ENCODE results near the gene SLC25A11. TPM values are rescaled to one million over a fixed set of nuclear protein-coding genes. Genes with fewer than 3 reads are reported as not detected.

The SLC25A11 gene
- total and polyA plus RNA-seq, 4 experiments from 2014 or later, result 43.5 to 101 (median 52.3) TPM

DNA sequence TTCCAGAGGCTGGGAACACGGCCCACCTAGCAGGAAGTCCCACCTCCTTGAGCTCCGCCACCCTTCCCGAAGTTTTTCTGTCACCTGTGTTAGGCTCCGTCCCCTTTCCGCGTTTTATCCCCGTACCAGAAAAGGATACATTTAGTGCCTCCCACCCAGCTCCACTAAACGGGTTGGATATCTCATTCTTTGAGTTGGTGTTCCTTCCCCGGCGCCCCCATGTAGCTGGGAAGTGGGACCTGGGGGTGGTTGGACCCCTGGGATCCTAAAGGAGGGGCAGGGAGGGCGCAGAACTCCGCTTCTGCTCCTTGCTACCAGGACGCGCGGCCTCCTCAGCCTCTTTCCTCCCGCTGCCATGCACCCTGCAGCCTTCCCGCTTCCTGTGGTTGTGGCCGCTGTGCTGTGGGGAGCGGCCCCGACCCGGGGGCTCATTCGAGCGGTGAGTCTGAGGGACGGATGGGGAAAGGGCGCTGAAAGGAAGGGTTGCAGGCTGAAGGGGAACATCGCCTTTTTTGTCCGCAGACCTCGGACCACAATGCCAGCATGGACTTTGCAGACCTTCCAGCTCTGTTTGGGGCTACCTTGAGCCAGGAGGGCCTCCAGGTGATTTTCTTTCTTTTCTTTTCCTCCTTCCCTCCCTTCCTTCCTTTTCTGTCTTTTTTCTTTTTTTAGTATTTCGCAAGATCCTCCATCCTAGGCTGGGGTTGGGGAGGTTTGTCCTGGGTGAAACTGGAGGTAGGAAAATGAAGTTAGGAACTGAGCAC, 891 bp upstream of the SLC25A11 start:
- H3K27me3 ChIP-seq (ENCODE audit: insufficient read depth, low read length), result no peaks in the 10 kb centered on the region
- Mint-ChIP-seq H3K27me3 (no peaks in the 10 kb centered on the region), H3K27ac (peak overlapping the region; percentile 92 to 100 (median 98)), H3K36me3 (peaks cover 37 to 60% of the 10 kb centered on the region in 2 donors), H3K4me1 (peaks cover 51 to 77% (median 61%) of the 10 kb centered on the region in 4 donors), H3K4me3 (peak overlapping the region; percentile 95 to 100 (median 98)), H3K9me3 (peaks cover 0 to 2% (median 0%) of the 10 kb centered on the region in 8 donors)
- intact Hi-C loops (cut with micrococcal nuclease), result loop anchor here (1.0 to 5.0 kb wide), 7 partner anchors 8 to 230 kb away; partner anchors contain the start of genes ARRB2, CAMTA2, CHRNE and MED11
- H3K9me3 ChIP-seq (ENCODE audit: control insufficient read depth in 1 of 2, low read length in 2 of 2), result no peaks in the 10 kb centered on the region
- H3K4me1 ChIP-seq (ENCODE audit: insufficient read depth, low read length), result peaks cover 65% of the 10 kb centered on the region
- CTCF ChIA-PET (ENCODE audit: partially characterized antibody), result interaction anchor here (0.6 to 3.1 kb wide), 14 partner anchors 11 to 231 kb away, joined by 3 to 19 read pairs (median 4); partner anchors contain the start of genes ARRB2, CAMTA2, CHRNE and ENO3
- peak; percentile 25 to 53 (median 37) for DNase-seq
- POLR2A ChIA-PET (ENCODE audit: partially characterized antibody), result interaction anchor here (0.6 to 25.3 kb wide), 26 partner anchors 9 to 797 kb away, joined by 3 to 973 read pairs (median 7); partner anchors contain the start of genes ARRB2, C17orf107, CAMTA2 and CHRNE
- H3K4me3 ChIP-seq (ENCODE audit: low read length in 2 of 2), result peak overlapping the region; percentile 99
- H3K27ac ChIP-seq (ENCODE audit: low read depth, low read length), result peak overlapping the region; percentile 81
- peaks cover 38% of the 10 kb centered on the region for H3K36me3 ChIP-seq (ENCODE audit: insufficient read depth, low read length)

DNA sequence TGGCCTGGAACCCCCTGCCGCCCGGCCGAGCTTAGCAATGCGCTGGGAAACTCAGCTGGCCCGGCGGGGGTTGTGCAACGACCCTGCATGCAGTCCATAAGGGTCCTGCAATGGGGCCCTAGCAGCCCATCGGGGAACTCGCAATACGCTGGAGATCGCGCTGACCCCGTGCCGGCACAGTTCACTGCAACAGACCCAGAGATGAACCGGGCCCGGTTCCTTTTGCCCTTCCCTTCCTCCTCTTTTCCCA, 375 bp downstream of the SLC25A11 start:
- Histone ChIP-seq H3K4me3 (ENCODE audit: low read length in 2 of 2) (peak overlapping the region; percentile 89 to 99), H3K4me1 (ENCODE audit: insufficient read depth, low read length) (peaks cover 54% of the 10 kb centered on the region), H3K9me3 (ENCODE audit: control insufficient read depth in 1 of 2, low read length in 2 of 2) (no peaks in the 10 kb centered on the region), H3K27ac (ENCODE audit: low read depth, low read length) (peak overlapping the region; percentile 81), H3K27me3 (ENCODE audit: insufficient read depth, low read length) (no peaks in the 10 kb centered on the region), H3K36me3 (ENCODE audit: insufficient read depth, low read length) (peaks cover 26% of the 10 kb centered on the region)
- ChIA-PET POLR2A (ENCODE audit: partially characterized antibody) (interaction anchor here (0.7 to 25.3 kb wide), 28 partner anchors 10 to 796 kb away, joined by 3 to 973 read pairs (median 6); partner anchors contain the start of genes ARRB2, C17orf107, CAMTA2 and CHRNE), CTCF (ENCODE audit: partially characterized antibody) (interaction anchor here (0.6 to 3.1 kb wide), 14 partner anchors 12 to 230 kb away, joined by 3 to 19 read pairs (median 4); partner anchors contain the start of genes ARRB2, CAMTA2, CHRNE and SPAG7)
- peaks cover 0 to 2% (median 0%) of the 10 kb centered on the region in 8 donors for H3K9me3 Mint-ChIP-seq
- H3K4me1 Mint-ChIP-seq, result peaks cover 41 to 69% (median 53%) of the 10 kb centered on the region in 4 donors
- no peaks in the 10 kb centered on the region for H3K27me3 Mint-ChIP-seq
- H3K27ac Mint-ChIP-seq, result peak overlapping the region; percentile 89 to 99 (median 92)
- H3K4me3 Mint-ChIP-seq, result peak overlapping the region; percentile 91 to 100 (median 97)
- intact Hi-C loops (cut with micrococcal nuclease), result no loop called here
- no peak for DNase-seq
- H3K36me3 Mint-ChIP-seq, result peaks cover 27 to 47% of the 10 kb centered on the region in 2 donors

DNA sequence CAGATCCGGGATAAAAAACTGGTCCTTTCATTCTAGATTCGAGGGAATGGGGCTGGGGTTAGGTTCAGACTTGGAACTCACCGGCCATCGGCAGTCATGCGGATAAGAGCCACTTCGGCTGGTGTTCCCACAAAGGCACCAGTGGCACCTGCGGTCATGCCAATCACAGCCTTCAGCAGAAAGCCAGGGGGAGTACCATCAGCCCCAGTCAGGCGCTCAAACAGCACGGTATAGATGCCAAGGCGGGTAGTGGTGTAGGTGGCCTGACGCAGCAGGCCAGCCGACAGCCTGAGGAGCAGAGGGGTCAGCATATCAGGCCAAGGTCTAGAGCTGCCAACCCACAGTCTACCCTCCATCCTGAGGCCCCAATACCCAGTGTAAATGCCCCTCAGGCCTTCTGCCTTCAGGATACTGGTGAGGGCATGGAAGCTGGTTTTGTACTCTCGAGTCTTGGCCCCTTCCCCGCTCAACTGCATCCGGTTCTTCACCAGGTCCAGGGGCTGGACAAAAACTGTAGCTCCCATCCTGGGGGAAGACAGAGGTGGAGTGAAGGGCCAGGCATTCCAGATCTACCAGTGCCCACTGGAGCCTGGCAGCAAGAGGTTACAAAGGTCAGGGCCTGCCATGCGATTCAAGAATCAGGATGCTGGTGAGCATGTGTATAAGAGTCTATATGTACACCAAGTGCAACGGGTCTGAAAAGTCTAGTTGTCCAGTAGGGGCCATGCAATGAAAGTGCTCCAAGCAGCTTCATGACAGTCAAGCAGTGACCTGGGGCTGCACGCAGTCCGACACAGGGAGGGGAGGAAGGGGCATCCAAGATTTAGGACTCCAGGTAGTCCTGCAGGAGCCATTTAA, 929 bp downstream of the SLC25A11 start:
- peak overlapping the region; percentile 89 to 99 (median 92) for H3K27ac Mint-ChIP-seq
- H3K4me3 Mint-ChIP-seq, result peak overlapping the region; percentile 91 to 100 (median 97)
- Histone ChIP-seq H3K36me3 (ENCODE audit: insufficient read depth, low read length) (peaks cover 26% of the 10 kb centered on the region), H3K4me1 (ENCODE audit: insufficient read depth, low read length) (peaks cover 54% of the 10 kb centered on the region), H3K27ac (ENCODE audit: low read depth, low read length) (peak overlapping the region; percentile 81), H3K4me3 (ENCODE audit: low read length in 2 of 2) (peak overlapping the region; percentile 89 to 99), H3K9me3 (ENCODE audit: control insufficient read depth in 1 of 2, low read length in 2 of 2) (no peaks in the 10 kb centered on the region), H3K27me3 (ENCODE audit: insufficient read depth, low read length) (no peaks in the 10 kb centered on the region)
- POLR2A ChIA-PET (ENCODE audit: partially characterized antibody), result interaction anchor here (0.8 to 25.3 kb wide), 15 partner anchors 11 to 795 kb away, joined by 3 to 973 read pairs (median 10); partner anchors contain the start of genes ARRB2, C17orf107, CAMTA2 and CHRNE
- DNase-seq, result no peak
- CTCF ChIA-PET (ENCODE audit: partially characterized antibody), result interaction anchor here (1.3 to 3.1 kb wide), 9 partner anchors 19 to 149 kb away, joined by 3 to 19 read pairs (median 5); partner anchors contain the start of genes CAMTA2, CHRNE and SPAG7
- H3K36me3 Mint-ChIP-seq, result peaks cover 23 to 42% of the 10 kb centered on the region in 2 donors
- H3K4me1 Mint-ChIP-seq, result peaks cover 41 to 69% (median 53%) of the 10 kb centered on the region in 4 donors
- H3K9me3 Mint-ChIP-seq, result peaks cover 0 to 2% (median 0%) of the 10 kb centered on the region in 8 donors
- H3K27me3 Mint-ChIP-seq, result no peaks in the 10 kb centered on the region
- intact Hi-C loops (cut with micrococcal nuclease), result no loop called here

DNA sequence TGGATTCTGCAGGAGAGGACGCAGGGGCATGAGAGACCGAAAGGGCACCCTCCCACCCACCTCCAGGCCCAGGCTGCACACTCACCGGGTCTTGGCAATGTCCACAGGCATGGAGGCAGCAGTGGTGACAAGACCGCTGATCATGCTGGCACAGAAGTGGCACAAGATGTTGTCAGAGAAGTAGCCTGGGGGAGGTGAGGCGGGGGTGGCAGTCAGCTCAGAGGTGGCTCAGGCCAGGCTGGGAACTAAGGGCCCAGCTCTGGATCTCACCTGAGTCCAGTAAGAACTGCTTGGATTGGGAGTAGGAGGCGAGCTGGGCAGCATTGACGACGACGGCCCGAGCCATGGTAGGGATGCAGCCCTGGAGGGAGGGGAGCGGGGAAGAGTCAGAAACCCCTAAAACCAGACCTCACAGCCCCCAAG, 1.8 kb downstream of the SLC25A11 start:
- peak overlapping the region; percentile 81 for H3K27ac ChIP-seq (ENCODE audit: low read depth, low read length)
- H3K4me3 Mint-ChIP-seq, result peak overlapping the region; percentile 12 to 100 (median 96)
- peaks cover 48% of the 10 kb centered on the region for H3K4me1 ChIP-seq (ENCODE audit: insufficient read depth, low read length)
- peaks cover 22% of the 10 kb centered on the region for H3K36me3 ChIP-seq (ENCODE audit: insufficient read depth, low read length)
- H3K9me3 Mint-ChIP-seq, result peaks cover 0 to 3% (median 0%) of the 10 kb centered on the region in 8 donors
- H3K27me3 Mint-ChIP-seq, result no peaks in the 10 kb centered on the region
- H3K4me3 ChIP-seq (ENCODE audit: low read length in 2 of 2), result no peak overlapping the region
- H3K9me3 ChIP-seq (ENCODE audit: control insufficient read depth in 1 of 2, low read length in 2 of 2), result no peaks in the 10 kb centered on the region
- H3K4me1 Mint-ChIP-seq, result peaks cover 40 to 69% (median 52%) of the 10 kb centered on the region in 4 donors
- no peaks in the 10 kb centered on the region for H3K27me3 ChIP-seq (ENCODE audit: insufficient read depth, low read length)
- intact Hi-C loops (cut with micrococcal nuclease), result no loop called here
- ChIA-PET CTCF (ENCODE audit: partially characterized antibody) (no interaction called here), POLR2A (ENCODE audit: partially characterized antibody) (interaction anchor here (1.0 to 25.3 kb wide), 3 partner anchors 12 to 59 kb away, joined by 3 to 973 read pairs (median 215); partner anchors contain the start of genes ENO3, INCA1, PFN1 and SPAG7)
- H3K27ac Mint-ChIP-seq, result peak overlapping the region in 5 of 7 donors; percentile 22 to 82 (median 42)
- no peak for DNase-seq
- peaks cover 22 to 37% of the 10 kb centered on the region in 2 donors for H3K36me3 Mint-ChIP-seq

DNA sequence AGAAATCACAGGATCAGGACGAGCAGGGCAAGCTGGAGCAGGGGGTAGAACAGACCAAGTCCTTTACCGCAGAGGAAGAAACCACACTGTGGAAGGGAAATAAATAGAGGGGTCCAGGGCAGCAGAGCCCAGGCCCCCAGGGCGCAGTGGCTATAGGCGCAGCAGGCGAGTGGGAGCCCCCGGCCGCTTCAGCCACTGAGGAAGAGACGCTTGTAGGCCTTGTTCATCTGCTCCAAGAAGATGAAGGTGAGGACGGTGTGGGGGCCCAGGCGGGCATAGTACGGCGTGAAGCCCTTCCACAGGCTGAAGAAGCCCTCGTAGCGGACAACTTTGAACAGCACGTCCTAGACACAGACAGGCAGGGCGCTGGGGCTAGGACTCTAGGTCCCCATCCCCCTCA, 2.3 kb downstream of the SLC25A11 start:
- no peaks in the 10 kb centered on the region for H3K27me3 Mint-ChIP-seq
- peak overlapping the region in 6 of 8 donors; percentile 41 to 96 (median 60) for H3K4me3 Mint-ChIP-seq
- H3K27ac Mint-ChIP-seq, result no peak overlapping the region
- ChIA-PET POLR2A (ENCODE audit: partially characterized antibody) (interaction anchor here (1.0 to 25.3 kb wide), 3 partner anchors 12 to 59 kb away, joined by 3 to 973 read pairs (median 215); partner anchors contain the start of genes ENO3, INCA1, PFN1 and SPAG7), CTCF (ENCODE audit: partially characterized antibody) (no interaction called here)
- no peak for DNase-seq
- no peak overlapping the region for H3K4me3 ChIP-seq (ENCODE audit: low read length in 2 of 2)
- peaks cover 42% of the 10 kb centered on the region for H3K4me1 ChIP-seq (ENCODE audit: insufficient read depth, low read length)
- H3K9me3 ChIP-seq (ENCODE audit: control insufficient read depth in 1 of 2, low read length in 2 of 2), result no peaks in the 10 kb centered on the region
- no peak overlapping the region for H3K27ac ChIP-seq (ENCODE audit: low read depth, low read length)
- peaks cover 37 to 63% (median 48%) of the 10 kb centered on the region in 4 donors for H3K4me1 Mint-ChIP-seq
- peaks cover 18 to 32% of the 10 kb centered on the region in 2 donors for H3K36me3 Mint-ChIP-seq
- H3K27me3 ChIP-seq (ENCODE audit: insufficient read depth, low read length), result no peaks in the 10 kb centered on the region
- peaks cover 0 to 4% (median 0%) of the 10 kb centered on the region in 8 donors for H3K9me3 Mint-ChIP-seq
- peaks cover 16% of the 10 kb centered on the region for H3K36me3 ChIP-seq (ENCODE audit: insufficient read depth, low read length)
- intact Hi-C loops (cut with micrococcal nuclease), result no loop called here

DNA sequence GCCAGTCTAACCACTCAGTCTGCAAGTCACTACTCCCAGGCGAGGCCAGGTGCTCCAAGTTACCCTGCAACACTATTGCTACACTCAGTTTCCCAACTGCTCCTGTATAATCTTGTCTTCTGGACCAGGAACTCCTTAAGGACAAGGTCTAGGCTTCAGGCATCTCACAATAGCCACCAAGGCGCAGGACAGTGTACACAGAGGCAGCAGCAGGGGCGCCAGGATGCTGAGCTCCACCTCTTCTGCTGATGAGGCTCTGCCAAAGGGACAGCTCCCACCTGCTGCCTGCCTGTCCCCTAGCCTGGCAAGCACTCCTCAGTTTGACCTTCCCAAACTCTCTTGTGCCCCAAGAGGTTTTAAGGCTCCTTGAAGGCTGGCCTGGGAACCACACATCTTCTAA, 3.4 kb downstream of the SLC25A11 start:
- Histone ChIP-seq H3K27me3 (ENCODE audit: insufficient read depth, low read length) (no peaks in the 10 kb centered on the region), H3K9me3 (ENCODE audit: control insufficient read depth in 1 of 2, low read length in 2 of 2) (no peaks in the 10 kb centered on the region), H3K27ac (ENCODE audit: low read depth, low read length) (no peak overlapping the region), H3K4me3 (ENCODE audit: low read length in 2 of 2) (no peak overlapping the region), H3K36me3 (ENCODE audit: insufficient read depth, low read length) (peaks cover 13% of the 10 kb centered on the region), H3K4me1 (ENCODE audit: insufficient read depth, low read length) (peaks cover 31% of the 10 kb centered on the region)
- Mint-ChIP-seq H3K27me3 (no peaks in the 10 kb centered on the region), H3K9me3 (peaks cover 0 to 4% (median 0%) of the 10 kb centered on the region in 8 donors), H3K4me1 (peaks cover 27 to 55% (median 37%) of the 10 kb centered on the region in 4 donors), H3K36me3 (peaks cover 8 to 24% of the 10 kb centered on the region in 2 donors), H3K27ac (peak overlapping the region in 3 of 7 donors; percentile 59 to 81 (median 74)), H3K4me3 (peak overlapping the region in 1 of 8 donors; percentile 1)
- ChIA-PET CTCF (ENCODE audit: partially characterized antibody) (no interaction called here), POLR2A (ENCODE audit: partially characterized antibody) (interaction anchor here (1.1 to 25.3 kb wide), 4 partner anchors 9 to 32 kb away, joined by 3 to 973 read pairs (median 110); partner anchors contain the start of genes ENO3, PFN1 and SPAG7)
- intact Hi-C loops (cut with micrococcal nuclease), result no loop called here
- DNase-seq, result no peak
